Right kidney (tissue), 1 donor: ENCODE data around the gene TCF23.
"Not testable (repeated sequence)": the region's sequence is repeated elsewhere in the genome, so short reads cannot be mapped to it uniquely, and the experiment has no call there.

Source experiments
- DNase-seq: peaks from one replicate; pipeline ENCODE4 v3.0.0-alpha.2; 2016

TCF23 gene

GRCh38 chr2:27155069-27155520, 6.3 kb downstream of the TCF23 start:
- DNase-seq = no peak

GRCh38 chr2:27158468-27158867, 9.7 kb downstream of the TCF23 start:
- DNase-seq = no peak

DNA sequence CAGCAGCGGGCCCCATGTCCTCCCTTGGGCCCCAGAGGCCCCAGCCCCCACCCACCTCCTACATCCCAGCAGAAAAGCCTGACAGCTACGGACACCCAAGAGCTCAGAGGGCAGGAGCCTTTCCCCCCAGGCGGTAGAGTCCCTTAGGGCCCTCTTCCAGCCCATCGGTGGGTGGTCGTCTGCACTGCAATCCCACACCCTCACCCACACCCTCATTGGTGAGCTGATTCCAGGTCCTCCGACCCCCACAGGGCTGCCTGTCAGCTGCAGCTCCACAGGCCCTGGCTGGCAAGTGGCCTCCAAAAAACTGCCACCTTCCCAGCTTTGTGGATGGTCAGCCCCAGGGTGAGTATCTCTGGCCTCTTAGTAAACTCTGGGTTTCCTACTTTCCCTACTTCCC, 10.5 kb downstream of the TCF23 start:
- DNase-seq = no peak

DNA sequence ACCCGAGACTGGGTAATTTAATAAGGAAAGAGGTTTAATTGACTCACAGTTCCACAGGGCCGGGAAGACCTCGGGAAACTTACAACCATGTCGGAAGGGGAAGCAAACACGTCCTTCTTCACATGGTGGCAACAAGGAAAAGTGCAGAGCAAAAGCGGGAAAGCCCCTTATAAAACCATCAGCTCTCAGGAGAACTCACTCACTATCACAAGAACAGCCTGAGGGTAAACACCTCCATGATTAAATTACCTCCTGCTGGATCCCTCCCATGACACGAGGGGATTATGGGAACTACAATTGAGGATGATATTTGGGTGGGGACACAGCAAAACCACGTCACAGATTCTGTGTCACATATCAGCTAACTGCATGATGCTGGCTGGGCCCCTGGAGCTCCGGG, 11.4 kb downstream of the TCF23 start:
- DNase-seq = no peak

- DNase-seq = no peak
Observed at GRCh38 chr2:27162151-27163121, 13.6 kb downstream of the TCF23 start.

DNA sequence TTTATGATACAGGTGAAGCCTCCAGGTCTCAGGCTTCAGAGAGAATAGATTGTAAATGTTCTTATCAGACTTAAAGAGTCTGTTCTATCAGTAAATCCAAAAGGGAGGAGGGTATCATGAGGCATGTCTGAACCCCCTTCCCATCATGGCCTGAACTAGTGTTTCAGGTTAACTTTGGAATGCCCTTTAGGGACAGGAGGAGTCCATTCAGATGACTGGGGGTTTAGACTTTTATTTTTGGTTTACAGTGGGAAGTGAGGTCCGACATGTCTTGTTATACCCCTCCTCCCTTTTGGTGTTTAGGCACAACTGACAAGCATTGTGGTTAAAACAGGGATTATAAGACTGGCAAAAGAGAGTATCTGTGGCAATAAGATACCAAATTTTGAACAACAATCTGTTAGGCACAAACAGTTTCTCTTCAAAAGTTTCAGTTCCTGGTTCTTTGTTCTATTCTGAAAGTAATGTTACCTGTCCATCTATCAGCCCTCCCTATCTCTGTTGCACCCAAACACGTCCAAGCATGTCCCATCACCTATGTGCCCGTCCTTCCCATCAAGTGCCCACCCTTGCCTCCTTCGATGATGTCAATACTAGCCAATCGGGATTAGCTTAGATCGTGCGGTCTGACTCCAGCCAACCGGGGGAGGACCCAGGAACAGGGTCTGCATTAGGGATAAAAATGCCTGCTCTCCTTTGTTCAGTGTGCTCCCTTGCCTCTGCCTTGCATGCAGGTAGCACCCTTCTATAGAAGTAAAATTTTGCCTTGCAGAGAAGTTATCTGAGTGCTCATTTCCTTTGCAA, 16.4 kb downstream of the TCF23 start:
- DNase-seq = no peak

DNA sequence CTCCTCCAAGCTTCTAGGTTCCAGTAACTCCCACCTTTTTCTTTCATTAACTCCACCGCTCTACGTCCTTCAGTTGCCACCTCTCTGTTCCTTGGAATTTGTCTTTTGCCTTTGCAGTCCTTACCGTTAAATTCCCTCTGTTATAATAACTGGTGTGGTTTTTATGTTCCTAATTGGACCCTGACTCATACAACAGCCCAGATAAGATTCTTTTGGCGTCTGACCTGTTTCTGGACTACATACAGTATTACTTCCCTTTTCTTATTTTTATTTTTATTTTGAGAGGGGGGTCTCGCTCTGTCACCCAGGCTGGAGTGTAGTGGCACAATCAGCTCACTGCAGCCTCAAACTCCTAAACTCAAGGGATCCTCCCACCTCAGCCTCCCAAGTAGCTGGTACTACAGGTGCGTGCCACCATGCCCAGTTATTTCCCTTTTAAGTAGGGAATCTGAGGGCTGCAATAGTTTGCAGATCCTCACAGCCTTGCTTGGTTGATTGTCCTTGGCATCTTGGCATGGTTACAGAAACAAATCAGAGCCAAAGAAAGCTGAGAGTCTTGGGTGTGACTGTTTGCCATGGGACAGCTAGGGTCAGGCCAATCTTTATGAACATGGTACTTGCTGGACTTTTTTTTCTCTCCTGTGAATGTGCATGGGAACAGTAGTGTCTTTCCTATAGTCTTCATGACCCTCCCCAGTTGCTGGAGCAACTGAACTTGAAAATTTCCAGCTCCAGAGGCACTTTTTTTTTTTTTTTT, 22.0 kb downstream of the TCF23 start:
- DNase-seq = no peak

- no peak for DNase-seq
Observed at GRCh38 chr2:27171351-27171848, 22.6 kb downstream of the TCF23 start.

DNA sequence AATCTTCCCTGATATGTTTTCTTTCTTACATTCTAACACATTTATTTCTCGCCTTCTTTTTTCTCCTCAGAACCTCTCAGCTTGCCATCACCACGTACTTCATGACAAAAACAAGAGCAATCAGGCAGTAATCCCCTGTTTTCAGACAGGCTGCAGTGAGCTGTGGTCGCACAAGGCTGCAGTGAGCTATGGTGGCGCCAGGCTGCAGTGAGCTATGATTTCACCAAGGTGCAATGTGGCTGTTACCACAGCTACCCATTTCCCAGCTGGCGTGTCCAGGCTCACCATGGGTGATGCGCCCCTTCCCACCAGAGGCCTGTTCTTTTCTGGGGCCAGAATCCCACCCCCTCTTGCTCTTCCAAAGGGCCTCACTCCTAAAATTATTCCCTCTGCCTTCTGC, 25.8 kb downstream of the TCF23 start:
- DNase-seq = no peak

DNA sequence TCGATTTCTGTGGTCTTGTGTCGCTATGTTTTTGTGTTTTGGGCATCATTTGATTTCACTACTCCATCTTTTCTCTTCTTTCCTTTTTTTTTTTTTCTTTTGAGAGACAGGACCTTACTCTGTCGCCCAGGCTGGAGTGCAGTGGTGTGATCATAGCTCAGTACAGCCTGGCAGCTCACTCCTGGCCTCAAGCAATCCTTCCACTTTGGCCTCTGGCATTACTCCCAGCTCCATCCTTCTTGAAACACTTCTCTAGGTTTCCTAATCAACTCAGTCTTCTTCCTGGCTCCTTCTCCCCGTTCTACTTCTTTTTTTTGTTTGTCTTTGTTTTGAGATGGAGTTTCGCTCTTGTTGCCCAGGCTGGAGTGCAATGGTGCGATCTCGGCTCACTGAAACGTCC, 26.5 kb downstream of the TCF23 start:
- DNase-seq = no peak

GRCh38 chr2:27175781-27176180, 27.0 kb downstream of the TCF23 start:
- not testable (repeated sequence) for DNase-seq

- DNase-seq = no peak
Observed at GRCh38 chr2:27177441-27178351, 28.9 kb downstream of the TCF23 start.

GRCh38 chr2:27178469-27178868, 29.7 kb downstream of the TCF23 start:
- DNase-seq = no peak

DNA sequence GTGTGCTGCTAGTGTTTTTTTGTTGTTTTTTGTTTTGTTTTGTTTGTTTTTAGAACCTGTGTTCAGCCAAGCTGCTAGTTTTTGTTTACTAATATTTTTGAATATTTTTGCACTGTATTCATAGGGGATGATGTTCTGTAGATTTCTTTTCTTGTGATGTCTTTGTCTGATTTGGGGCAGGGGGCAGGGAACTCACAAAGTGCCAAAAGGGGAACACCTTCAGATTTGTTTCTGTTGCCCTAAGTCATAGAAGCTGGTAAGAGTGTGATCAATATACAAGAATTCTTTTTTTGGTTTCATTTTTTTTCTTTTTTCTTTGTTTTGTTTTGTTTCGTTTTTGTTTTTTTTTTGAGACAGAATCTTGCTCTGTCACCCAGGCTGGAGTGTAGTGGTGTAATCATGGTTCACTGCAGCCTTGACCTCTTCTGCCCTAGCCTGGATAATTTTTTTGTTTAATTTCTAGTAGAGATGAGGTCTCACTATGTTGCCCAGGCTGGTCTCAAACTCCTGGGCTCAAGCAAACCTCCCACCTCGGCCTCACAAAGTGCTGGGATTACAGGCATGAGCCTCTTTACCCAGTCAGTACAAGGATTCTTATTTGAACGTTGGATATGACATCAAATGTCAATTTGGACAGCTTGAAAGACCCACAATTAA, 30.7 kb downstream of the TCF23 start:
- DNase-seq = no peak

DNA sequence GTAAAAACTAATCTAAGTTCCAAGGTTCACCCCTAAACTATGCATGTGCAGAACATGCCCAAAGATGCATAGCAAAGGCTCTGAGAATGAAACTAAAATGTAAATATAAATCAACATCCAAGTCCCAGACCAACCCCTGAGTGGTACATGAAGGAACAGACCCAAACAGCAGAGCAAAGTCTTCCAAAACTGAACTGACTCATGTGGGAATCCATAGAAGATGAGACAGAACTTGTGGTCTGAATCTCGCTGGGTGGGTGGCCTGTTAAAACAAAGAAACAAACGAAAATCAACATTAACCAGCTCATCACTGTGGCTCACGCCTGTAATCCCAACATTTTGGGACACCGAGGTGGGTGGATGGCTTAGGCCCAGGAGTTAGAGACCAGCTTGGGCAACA, 33.5 kb downstream of the TCF23 start:
- no peak for DNase-seq

DNA sequence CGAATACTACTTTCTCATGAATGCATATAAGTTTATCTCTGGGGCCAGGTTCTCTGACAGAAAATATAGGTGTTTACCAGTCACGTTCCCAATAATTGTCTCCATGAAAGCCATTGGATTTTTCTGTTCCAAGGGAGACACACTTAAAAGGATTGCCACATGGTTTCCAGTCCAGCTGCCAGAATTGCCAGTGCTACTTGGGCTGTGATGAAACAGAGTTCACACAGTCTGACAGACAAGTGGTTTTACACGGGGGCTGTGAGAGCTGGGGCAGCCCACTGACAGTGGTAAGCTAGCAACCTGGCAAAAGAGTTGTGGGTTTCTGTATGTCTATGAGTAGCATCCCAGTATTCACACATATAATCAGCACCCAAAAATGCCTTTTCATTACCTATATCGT, 35.3 kb downstream of the TCF23 start:
- no peak for DNase-seq

DNA sequence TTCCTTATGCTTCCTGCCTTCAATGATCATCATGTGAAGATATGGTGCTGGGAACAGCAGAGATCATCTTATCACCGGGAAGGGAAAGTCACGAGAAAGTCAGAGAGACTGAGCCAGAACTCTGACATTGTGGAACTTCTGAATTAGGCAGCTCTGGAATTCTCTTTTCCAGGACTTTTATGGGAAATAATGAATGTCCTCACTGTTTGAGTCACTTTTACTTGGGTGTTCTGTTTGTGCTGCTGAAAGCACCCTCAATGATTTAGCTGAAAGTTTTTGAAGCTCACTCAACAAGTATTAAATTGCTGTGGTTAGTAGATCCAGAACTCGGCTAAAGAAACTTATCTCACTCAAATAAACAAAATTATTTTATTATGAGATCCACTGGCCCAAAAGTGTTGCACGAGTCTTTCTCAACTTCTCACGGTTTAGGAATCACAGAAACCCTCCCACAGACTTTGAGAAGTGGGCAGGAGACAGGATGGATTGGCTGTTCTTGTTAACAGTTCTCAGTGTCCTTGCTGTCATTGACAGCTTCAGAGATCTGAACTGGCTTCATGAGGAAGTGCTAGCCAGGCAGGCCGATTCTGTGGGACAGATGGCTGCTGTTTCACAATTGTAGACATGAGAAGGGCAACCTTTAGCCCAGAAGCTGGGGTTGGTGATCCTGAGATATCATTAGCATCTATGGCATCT, 36.7 kb downstream of the TCF23 start:
- no peak for DNase-seq

- no peak for DNase-seq
Observed at GRCh38 chr2:27186613-27187345, 38.0 kb downstream of the TCF23 start.

DNA sequence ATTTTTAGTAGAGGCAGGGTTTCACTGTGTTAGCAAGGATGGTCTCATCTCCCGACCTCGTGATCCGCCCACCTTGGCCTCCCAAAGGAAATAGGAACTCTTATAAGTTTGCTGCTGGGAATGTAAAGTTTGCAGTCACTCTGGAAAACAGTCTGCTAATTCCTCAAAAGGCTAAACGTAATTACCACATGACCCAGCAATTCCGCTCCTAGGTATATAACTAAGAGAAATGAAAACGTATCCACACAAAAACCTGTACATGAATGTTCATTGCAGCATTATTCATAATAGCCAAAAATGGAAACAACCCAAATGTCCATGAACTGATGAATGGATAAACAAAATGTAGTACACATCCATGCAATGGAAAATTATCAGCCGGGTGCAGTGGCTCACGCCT, 41.2 kb downstream of the TCF23 start:
- DNase-seq = no peak
